ENCODE data around the gene YIF1A. TPM values are rescaled to one million over a fixed set of nuclear protein-coding genes. Genes with fewer than 3 reads are reported as not detected.

The YIF1A gene
- total RNA-seq, 1 donor from 2014 or later = 19.0 TPM

DNA sequence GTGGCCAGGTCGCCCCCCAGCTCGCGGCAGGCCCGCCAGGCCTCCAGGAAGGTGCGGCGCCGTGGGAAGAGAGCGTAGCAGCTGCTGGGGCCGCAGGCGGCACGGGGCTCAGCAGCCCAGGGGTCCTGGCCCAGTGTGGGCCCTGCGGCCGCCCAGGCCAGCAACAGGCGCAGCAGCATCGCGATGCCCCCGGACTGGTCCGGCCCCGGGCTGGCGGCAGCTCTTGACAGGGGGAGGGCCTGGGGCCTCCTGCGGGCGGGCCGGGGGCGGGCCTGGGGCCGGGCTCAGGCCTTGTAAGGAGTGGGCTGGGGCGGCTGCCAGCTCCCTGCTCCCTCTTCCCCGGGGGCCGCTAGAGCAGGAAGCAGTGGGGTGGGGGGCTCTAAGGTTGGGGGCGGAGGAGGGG, 27.9 kb upstream of the YIF1A start, which contains the start of gene CD248:
CD248 (minus strand) TSS at position 196 of the 403 bp plus-strand sequence; CDS start at position 179, 17 bp downstream.
- Mint-ChIP-seq H3K4me3 (peak within 1 kb of the TSS; percentile 76), H3K27ac (peak within 1 kb of the TSS; percentile 97), H3K36me3 (no peaks in the 10 kb centered on the region), H3K27me3 (ENCODE audit: insufficient read depth, low read depth) (peaks cover 15% of the 10 kb centered on the region), H3K4me1 (peaks cover 43% of the 10 kb centered on the region), H3K9me3 (peaks cover 12% of the 10 kb centered on the region)
- Histone ChIP-seq H3K79me2 (ENCODE audit: low read depth) (no peaks in the 10 kb centered on the region), H3K4me1 (peaks cover 28% of the 10 kb centered on the region), H3K27me3 (peaks cover 9% of the 10 kb centered on the region), H2AFZ (replicated peaks) (peak within 1 kb of the TSS; percentile 45), H3K9ac (no peak within 1 kb of the TSS), H3K27ac (no peak within 1 kb of the TSS), H3K9me3 (ENCODE audit: low read depth) (no peaks in the 10 kb centered on the region), H3F3A (ENCODE audit: low read depth) (peaks cover 23% of the 10 kb centered on the region), H4K20me1 (ENCODE audit: low read depth) (no peaks in the 10 kb centered on the region), H3K4me2 (peak within 1 kb of the TSS; percentile 45), H3K36me3 (no peaks in the 10 kb centered on the region), H3K4me3 (no peak within 1 kb of the TSS)
- peak; percentile 68 for DNase-seq (ENCODE audit: low spot score)
- TF ChIP-seq, protein P1, sequence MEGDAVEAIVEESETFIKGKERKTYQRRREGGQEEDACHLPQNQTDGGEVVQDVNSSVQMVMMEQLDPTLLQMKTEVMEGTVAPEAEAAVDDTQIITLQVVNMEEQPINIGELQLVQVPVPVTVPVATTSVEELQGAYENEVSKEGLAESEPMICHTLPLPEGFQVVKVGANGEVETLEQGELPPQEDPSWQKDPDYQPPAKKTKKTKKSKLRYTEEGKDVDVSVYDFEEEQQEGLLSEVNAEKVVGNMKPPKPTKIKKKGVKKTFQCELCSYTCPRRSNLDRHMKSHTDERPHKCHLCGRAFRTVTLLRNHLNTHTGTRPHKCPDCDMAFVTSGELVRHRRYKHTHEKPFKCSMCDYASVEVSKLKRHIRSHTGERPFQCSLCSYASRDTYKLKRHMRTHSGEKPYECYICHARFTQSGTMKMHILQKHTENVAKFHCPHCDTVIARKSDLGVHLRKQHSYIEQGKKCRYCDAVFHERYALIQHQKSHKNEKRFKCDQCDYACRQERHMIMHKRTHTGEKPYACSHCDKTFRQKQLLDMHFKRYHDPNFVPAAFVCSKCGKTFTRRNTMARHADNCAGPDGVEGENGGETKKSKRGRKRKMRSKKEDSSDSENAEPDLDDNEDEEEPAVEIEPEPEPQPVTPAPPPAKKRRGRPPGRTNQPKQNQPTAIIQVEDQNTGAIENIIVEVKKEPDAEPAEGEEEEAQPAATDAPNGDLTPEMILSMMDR (IDR thresholded peaks at IDR 0.05) = no peak
- TF ChIP-seq EZH2phosphoT487 (IDR thresholded peaks at IDR 0.05) (no peak), EZH2 (IDR thresholded peaks at IDR 0.05) (no peak)

DNA sequence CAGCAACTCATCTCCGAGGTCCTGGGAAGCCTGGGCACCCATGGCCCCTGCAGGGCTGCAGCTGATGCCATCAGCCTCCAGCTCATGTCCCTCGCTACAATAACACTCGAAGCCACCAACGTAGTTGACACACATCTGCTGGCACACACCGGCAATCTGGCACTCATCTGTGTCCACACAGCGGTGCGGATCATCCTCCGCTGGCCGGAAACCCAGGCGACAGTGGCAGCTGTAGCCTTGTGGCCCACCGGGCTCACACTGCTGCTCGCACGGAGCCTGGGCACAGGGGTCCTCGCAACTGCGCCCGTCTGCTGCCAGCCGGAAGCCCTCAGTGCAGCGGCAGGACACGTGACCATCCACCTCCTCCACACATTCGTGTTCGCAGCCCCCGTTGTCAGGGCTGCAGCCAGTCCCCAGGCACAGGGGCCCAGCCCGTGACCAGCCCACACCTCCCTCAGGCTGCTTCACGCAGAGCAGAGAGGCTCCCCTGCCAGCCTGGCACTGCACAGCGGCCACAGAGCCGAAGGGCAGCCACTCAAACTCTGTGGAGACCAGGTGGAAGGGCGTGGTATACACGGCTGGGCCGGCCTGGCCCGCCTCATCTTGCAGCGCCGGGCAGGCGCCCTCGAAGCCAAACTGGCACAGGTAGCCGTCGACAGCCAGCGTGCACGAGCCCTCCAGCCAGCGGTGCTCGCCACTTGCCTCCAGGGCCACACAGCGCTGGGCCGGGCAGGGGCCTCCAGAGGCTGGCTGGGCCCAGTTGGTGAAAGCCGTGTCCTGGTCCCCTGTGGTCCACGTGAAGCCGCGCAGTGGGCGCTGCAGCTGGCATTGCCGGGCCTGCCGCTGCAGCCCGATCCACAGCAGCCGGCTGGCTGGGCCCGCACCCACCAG, 27.2 kb upstream of the YIF1A start:
- peak overlapping the region; percentile 45 for H3K4me2 ChIP-seq
- H3K36me3 ChIP-seq = no peaks in the 10 kb centered on the region
- H3K4me3 ChIP-seq = no peak overlapping the region
- H3F3A ChIP-seq (ENCODE audit: low read depth) = peaks cover 30% of the 10 kb centered on the region
- H3K27me3 Mint-ChIP-seq (ENCODE audit: insufficient read depth, low read depth) = peaks cover 14% of the 10 kb centered on the region
- H3K79me2 ChIP-seq (ENCODE audit: low read depth) = no peaks in the 10 kb centered on the region
- no peak for TF ChIP-seq EZH2phosphoT487 (IDR thresholded peaks at IDR 0.05)
- TF ChIP-seq, protein P1 (IDR thresholded peaks at IDR 0.05) = no peak
- no peak for TF ChIP-seq EZH2 (IDR thresholded peaks at IDR 0.05)
- no peak overlapping the region for H3K27ac ChIP-seq
- DNase-seq (ENCODE audit: low spot score) = no peak
- H3K4me1 ChIP-seq = peaks cover 28% of the 10 kb centered on the region
- peaks cover 14% of the 10 kb centered on the region for H3K27me3 ChIP-seq
- no peaks in the 10 kb centered on the region for H3K36me3 Mint-ChIP-seq
- H3K4me1 Mint-ChIP-seq = peaks cover 46% of the 10 kb centered on the region
- no peaks in the 10 kb centered on the region for H4K20me1 ChIP-seq (ENCODE audit: low read depth)
- H3K27ac Mint-ChIP-seq = peak overlapping the region; percentile 92
- no peak overlapping the region for H3K9ac ChIP-seq
- H3K9me3 ChIP-seq (ENCODE audit: low read depth) = no peaks in the 10 kb centered on the region
- peak overlapping the region; percentile 64 for H3K4me3 Mint-ChIP-seq
- no peak overlapping the region for H2AFZ ChIP-seq (replicated peaks)
- peaks cover 12% of the 10 kb centered on the region for H3K9me3 Mint-ChIP-seq

DNA sequence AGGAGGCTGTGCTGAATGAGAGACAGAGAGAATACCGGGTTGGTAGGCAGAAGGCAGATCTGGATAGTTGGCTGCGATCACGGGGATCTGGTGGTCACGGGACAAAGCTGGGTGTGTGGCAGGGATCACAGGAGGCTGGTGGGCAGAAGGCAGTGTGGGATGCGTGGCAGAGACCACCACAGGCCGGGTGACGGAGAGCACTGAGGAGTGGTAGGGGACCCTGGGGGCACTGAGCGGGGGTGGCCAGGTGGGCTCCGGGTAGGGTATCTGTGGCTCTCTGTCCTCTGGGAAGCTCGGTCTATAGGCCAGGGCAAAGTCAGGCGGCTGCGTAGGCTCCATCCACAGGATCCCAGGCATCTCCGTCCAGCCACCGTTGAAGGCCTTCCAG, 26.5 kb upstream of the YIF1A start:
- peaks cover 14% of the 10 kb centered on the region for H3K27me3 Mint-ChIP-seq (ENCODE audit: insufficient read depth, low read depth)
- no peaks in the 10 kb centered on the region for H3K9me3 ChIP-seq (ENCODE audit: low read depth)
- no peaks in the 10 kb centered on the region for H4K20me1 ChIP-seq (ENCODE audit: low read depth)
- H3K27me3 ChIP-seq = peaks cover 20% of the 10 kb centered on the region
- peak overlapping the region; percentile 64 for H3K4me3 Mint-ChIP-seq
- no peaks in the 10 kb centered on the region for H3K36me3 ChIP-seq
- H2AFZ ChIP-seq (replicated peaks) = no peak overlapping the region
- H3K4me1 Mint-ChIP-seq = peaks cover 46% of the 10 kb centered on the region
- H3K4me3 ChIP-seq = no peak overlapping the region
- no peak overlapping the region for H3K9ac ChIP-seq
- H3K36me3 Mint-ChIP-seq = no peaks in the 10 kb centered on the region
- no peak overlapping the region for H3K4me2 ChIP-seq
- peaks cover 12% of the 10 kb centered on the region for H3K9me3 Mint-ChIP-seq
- no peak overlapping the region for H3K27ac ChIP-seq
- no peak for DNase-seq (ENCODE audit: low spot score)
- H3K79me2 ChIP-seq (ENCODE audit: low read depth) = no peaks in the 10 kb centered on the region
- TF ChIP-seq, protein P1 (IDR thresholded peaks at IDR 0.05) = no peak
- TF ChIP-seq EZH2 (IDR thresholded peaks at IDR 0.05) (no peak), EZH2phosphoT487 (IDR thresholded peaks at IDR 0.05) (no peak)
- peaks cover 28% of the 10 kb centered on the region for H3K4me1 ChIP-seq
- H3K27ac Mint-ChIP-seq = peak overlapping the region; percentile 92
- H3F3A ChIP-seq (ENCODE audit: low read depth) = peaks cover 34% of the 10 kb centered on the region
